Esophagus squamous epithelium (tissue), 4 donors: Measurements from ENCODE around the gene MGAT5.

Experiments used
- CTCF ChIP-seq, 6 experiments: fragments of 450-650 bp in 4 of 6; fragments of 200-600 bp in 2 of 6; sonication (generic) in 2 of 6; IDR thresholded peaks; one replicate each; pipeline ENCODE4 v1.5.1; 2016 to 2019; ENCODE audit warnings: antibody characterized with exemption in 6 of 6, mild to moderate bottlenecking in 4 of 6, moderate library complexity in 4 of 6
- POLR2A ChIP-seq, 4 donors: fragments of 450-650 bp; IDR thresholded peaks; one replicate each; pipeline ENCODE4 v1.6.1; 2017; ENCODE audit warnings: antibody characterized with exemption in 4 of 4, mild to moderate bottlenecking in 4 of 4, moderate library complexity in 3 of 4

- TF ChIP-seq CTCF (IDR thresholded peaks at IDR 0.05) (no peak), POLR2A (IDR thresholded peaks at IDR 0.05) (no peak)
Measured at GRCh38 chr2:134240061-134240460, 13.8 kb upstream of the MGAT5 start.
